ENCODE results near the gene MYL2. TPM values are rescaled to one million over a fixed set of nuclear protein-coding genes. Genes with fewer than 3 reads are reported as not detected.

MYL2 gene
- total RNA-seq, 1 experiment from 2014 or later = not detected

Other genes starting within 250 kb of the MYL2 start
- 5.1 and 11.5 TPM in 2 replicates for gene HVCN1, start 231.5 kb downstream of the MYL2 start, total RNA-seq (2014; rRNA removed; shearing (Covaris generic); ENCODE audit: low replicate concordance)
- 128 and 248 TPM in 2 replicates for gene PPP1CC, start 177.7 kb downstream of the MYL2 start, total RNA-seq (2014; rRNA removed; shearing (Covaris generic); ENCODE audit: low replicate concordance)
- gene CCDC63, start 73.6 kb downstream of the MYL2 start, total RNA-seq (2014; rRNA removed; shearing (Covaris generic); ENCODE audit: low replicate concordance) = not detected in 2 replicates
- gene CUX2, start 113.6 kb upstream of the MYL2 start, total RNA-seq (2014; rRNA removed; shearing (Covaris generic); ENCODE audit: low replicate concordance) = not detected in 2 replicates

All from Karpas-422 (cell line).